ENCODE data around the gene CNRIP1.

The CNRIP1 gene

GRCh38 chr2:68291314-68291713 is 28.4 kb downstream of the CNRIP1 start:
- no peak for DNase-seq

GRCh38 chr2:68290901-68291300 is 28.8 kb downstream of the CNRIP1 start:
- DNase-seq, result no peak

- DNase-seq, result no peak
These were observed 31.9 kb downstream of the CNRIP1 start for GRCh38 chr2:68287580-68288441.

- DNase-seq, result no peak
These were observed 34.9 kb downstream of the CNRIP1 start for GRCh38 chr2:68284896-68285295.

- no peak for DNase-seq
These were observed 36.3 kb downstream of the CNRIP1 start for GRCh38 chr2:68283419-68283812.

GRCh38 chr2:68282811-68283418 is 36.8 kb downstream of the CNRIP1 start:
- DNase-seq, result peak; percentile 36

- no peak for DNase-seq
These were observed 39.0 kb downstream of the CNRIP1 start for GRCh38 chr2:68280796-68281195.

- DNase-seq, result no peak
These were observed 39.4 kb downstream of the CNRIP1 start for GRCh38 chr2:68280348-68280747.

- peak; percentile 46 for DNase-seq
These were observed 40.1 kb downstream of the CNRIP1 start for GRCh38 chr2:68279691-68280090.

GRCh38 chr2:68278169-68278568 is 41.6 kb downstream of the CNRIP1 start:
- no peak for DNase-seq

- DNase-seq, result no peak
These were observed 45.7 kb downstream of the CNRIP1 start for GRCh38 chr2:68274022-68274421.

- DNase-seq, result no peak
These were observed 47.3 kb downstream of the CNRIP1 start for GRCh38 chr2:68272246-68272994.

GRCh38 chr2:68266655-68267054 is 53.1 kb downstream of the CNRIP1 start:
- no peak for DNase-seq

GRCh38 chr2:68263632-68264031 is 56.1 kb downstream of the CNRIP1 start:
- DNase-seq, result no peak

GRCh38 chr2:68258851-68259250 is 60.9 kb downstream of the CNRIP1 start:
- DNase-seq, result no peak

GRCh38 chr2:68256093-68256450 is 63.7 kb downstream of the CNRIP1 start:
- DNase-seq, result no peak

GRCh38 chr2:68253219-68254068 is 66.3 kb downstream of the CNRIP1 start:
- DNase-seq, result no peak

- peak; percentile 68 for DNase-seq
These were observed 67.1 kb downstream of the CNRIP1 start, which contains the start of gene PPP3R1 for GRCh38 chr2:68252400-68253218. Gene PPP3R1 (minus strand): TSS chr2:68252532. CDS start chr2:68252127, 405 bp downstream.

GRCh38 chr2:68251855-68252399 is 67.8 kb downstream of the CNRIP1 start:
- DNase-seq, result no peak

GRCh38 chr2:68251187-68251854 is 68.4 kb downstream of the CNRIP1 start:
- peak; percentile 70 for DNase-seq

- DNase-seq, result no peak
These were observed 69.0 kb downstream of the CNRIP1 start for GRCh38 chr2:68250652-68251186.

Measured in NCI-H2029 treated with DMSO at 0.1 percent for 48 hours (cell line).